Occipital lobe (tissue), 2 donors: Measurements from ENCODE around the gene CEMIP2. TPM values are rescaled to one million over a fixed set of nuclear protein-coding genes. Genes with fewer than 3 reads are reported as not detected.

ENCODE experiments used
- DNase-seq: peaks from one replicate; lab custom pipeline; 2025; lab: John Stamatoyannopoulos, UW
- total RNA-seq: library from RNA; depleted of rRNA; stranded (reverse); fragments of >200 nt; gene quantifications from one replicate; pipeline ENCODE4 v1.2.3, GENCODE V29; 2014

The CEMIP2 gene
- total RNA-seq, 1 donor from 2014 or later: 54.7 TPM

DNA sequence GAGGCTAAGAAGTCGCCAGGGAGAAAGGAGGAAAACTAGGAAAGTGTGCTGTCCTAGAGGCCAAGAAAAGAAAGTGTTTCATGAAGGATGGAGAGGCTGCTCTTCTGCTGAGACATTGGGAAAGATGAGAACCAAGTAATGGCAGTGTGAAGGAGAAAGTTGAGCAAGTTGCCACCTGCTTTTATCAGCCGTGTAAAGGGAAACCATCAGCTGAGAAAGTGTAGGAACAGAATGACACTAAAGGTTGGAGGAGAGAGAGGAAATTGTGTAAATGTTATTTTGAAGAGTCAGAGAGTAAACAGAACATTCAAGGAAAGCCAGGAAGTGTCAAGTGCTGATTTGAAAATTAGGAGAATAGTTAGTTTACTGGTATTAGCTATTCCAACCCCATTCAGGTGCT is 125.0 kb downstream of the CEMIP2 start:
- DNase-seq: no peak

DNA sequence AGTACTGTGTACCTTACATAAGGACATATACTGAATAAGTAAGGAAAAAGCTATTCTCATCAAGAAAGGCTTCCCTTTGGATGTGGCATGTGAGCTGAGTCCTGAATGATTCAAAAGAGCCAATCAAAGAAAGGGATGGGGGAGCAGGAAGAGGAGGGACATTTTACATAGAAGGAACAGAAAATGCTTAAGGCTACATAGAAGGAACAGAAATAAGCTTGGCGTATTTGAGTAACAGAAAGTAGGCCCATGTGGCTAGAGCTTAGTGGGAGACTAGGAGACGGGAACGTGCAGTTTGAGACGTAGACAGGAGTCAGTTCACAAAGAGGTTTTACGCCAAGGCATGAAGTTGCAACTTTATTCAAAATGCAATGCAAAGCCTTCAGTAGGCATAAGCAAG is 126.3 kb downstream of the CEMIP2 start:
- no peak for DNase-seq

DNA sequence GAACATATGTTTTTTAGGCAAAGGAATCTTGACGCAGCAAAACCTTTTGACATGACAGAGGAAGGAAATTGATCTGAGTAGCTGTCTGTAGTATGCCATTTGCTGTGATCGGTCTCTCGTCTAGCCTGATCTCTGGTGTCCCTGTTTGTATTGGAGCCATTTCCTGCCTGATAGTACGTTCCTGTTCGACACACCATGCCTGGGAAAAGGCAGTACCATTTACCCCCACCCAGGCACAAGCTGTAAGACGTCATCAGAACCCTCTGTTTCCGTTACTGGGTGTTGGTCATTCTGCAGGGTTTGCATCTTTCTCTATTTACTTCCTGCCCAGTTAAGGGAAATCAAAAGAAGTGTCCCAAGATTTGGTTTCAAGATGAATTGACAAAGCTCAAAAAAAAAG is 129.7 kb downstream of the CEMIP2 start:
- no peak for DNase-seq

DNA sequence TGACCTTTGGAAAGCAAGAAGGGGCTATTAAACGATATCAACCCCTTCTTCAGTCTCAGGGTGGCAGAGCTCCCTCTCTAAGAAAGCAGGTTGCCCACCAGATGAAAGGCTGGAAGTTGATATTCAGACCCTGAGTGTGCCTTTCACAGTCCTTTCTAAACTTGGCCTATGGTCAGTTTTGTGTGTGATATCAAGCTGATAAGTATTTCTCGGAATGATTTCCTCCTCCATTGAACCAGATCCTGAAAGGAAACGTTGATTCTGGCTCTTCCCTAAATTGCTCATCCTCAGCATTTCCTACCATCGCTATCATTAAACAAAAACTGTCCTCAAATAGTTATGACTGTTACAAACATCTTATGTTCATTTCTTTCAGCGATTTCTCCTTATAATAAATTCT is 130.4 kb downstream of the CEMIP2 start:
- DNase-seq: no peak

DNA sequence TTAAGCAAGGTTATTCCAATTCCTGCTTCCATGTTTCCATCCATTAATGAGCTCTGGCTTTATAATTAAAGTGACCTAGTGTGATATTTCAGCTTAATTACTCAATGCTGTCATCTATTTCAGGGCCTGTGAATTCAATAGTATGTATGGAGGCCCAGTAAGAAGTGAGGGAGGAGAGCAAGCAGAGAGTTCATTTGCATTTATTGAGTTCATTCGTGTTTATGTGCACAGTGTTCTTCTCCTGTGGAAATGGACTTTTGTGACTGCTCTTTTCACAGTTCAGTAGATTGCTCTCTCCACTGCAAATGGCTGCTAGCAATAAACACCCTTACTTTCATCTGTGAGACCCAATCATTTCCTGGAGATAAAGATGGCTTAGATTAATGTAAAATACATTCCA is 130.9 kb downstream of the CEMIP2 start:
- DNase-seq: no peak

DNA sequence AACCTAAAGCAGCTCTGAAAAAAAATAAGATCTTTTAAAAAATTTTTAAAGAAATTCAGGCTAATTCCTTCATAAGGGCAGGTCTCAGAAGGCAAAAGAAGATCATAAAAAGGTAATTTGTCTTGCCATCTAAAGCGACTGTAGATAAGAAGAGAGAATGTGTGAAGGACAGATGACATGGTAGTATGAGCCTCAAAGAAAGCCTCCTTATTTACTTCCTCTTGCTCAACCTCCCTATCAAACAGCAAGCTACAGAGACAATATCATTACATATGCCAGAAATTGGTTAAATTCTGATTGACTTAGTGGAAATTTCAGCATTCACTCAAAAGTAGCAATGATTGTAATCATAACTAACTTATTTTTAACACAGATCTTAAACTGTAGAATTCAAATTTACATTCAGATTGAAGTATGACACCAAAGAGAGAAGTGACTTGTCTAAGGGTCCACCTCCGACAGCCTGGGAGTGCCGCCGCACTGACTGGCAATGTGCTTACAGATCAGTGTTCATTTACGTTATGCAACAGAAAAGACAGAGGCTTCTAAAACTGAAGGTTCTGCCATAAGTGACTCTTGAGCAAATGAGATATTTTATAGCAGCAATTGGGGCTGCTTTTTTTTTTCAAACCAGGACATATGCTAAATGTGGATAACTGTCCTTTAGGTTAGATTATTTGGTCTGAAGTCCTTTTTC is 132.0 kb downstream of the CEMIP2 start:
- DNase-seq: no peak

DNA sequence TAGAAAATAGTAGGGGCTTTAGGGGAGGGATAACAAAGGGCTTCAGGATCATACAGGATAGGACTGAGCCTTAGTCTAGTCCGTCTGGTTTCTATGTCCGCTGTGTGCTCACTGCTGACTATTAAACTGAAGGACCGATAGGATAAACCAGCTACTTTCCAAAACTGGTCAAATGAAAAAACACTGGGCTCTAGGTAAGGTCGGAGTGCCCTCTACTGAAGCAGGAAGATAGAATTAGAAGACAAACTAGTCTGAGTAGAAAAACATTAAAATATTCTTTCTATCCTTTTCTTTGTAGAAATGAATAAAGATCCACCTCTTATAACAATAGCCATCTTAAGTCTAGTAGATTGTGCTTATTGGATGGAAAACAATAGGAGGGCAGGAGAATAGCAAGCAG is 133.6 kb downstream of the CEMIP2 start:
- DNase-seq: no peak

Other genes with a start within 250 kb of the CEMIP2 start
- 105 TPM for gene ABHD17B, start 142.7 kb upstream of the CEMIP2 start, total RNA-seq
- gene C9orf85, start 143.1 kb upstream of the CEMIP2 start, total RNA-seq: 14.2 TPM